AG20443 (cell line): ENCODE results near the gene TRAPPC10.

ENCODE experiments used
- DNase-seq: peaks from one replicate; pipeline ENCODE4 v3.0.0; 2012; ENCODE audit warnings: low spot score, mixed read lengths

TRAPPC10 gene

GRCh38 chr21:44038063-44038462, 26.0 kb downstream of the TRAPPC10 start:
- no peak for DNase-seq

- DNase-seq = no peak
Measured at GRCh38 chr21:44039828-44040227, 27.7 kb downstream of the TRAPPC10 start.

GRCh38 chr21:44043613-44044012, 31.5 kb downstream of the TRAPPC10 start:
- DNase-seq = no peak

- DNase-seq = no peak
Measured at GRCh38 chr21:44046734-44047133, 34.6 kb downstream of the TRAPPC10 start.

- no peak for DNase-seq
Measured at GRCh38 chr21:44047996-44048560, 36.0 kb downstream of the TRAPPC10 start.

GRCh38 chr21:44049182-44049581, 37.1 kb downstream of the TRAPPC10 start:
- DNase-seq = no peak

- DNase-seq = no peak
Measured at GRCh38 chr21:44049606-44050005, 37.5 kb downstream of the TRAPPC10 start.

GRCh38 chr21:44050276-44050675, 38.2 kb downstream of the TRAPPC10 start:
- no peak for DNase-seq

- no peak for DNase-seq
Measured at GRCh38 chr21:44051462-44051941, 39.4 kb downstream of the TRAPPC10 start.

- DNase-seq = no peak
Measured at GRCh38 chr21:44052071-44052829, 40.1 kb downstream of the TRAPPC10 start.

- DNase-seq = no peak
Measured at GRCh38 chr21:44052830-44053226, 40.7 kb downstream of the TRAPPC10 start.

- DNase-seq = no peak
Measured at GRCh38 chr21:44053567-44053966, 41.5 kb downstream of the TRAPPC10 start.

GRCh38 chr21:44054710-44055109, 42.6 kb downstream of the TRAPPC10 start:
- peak; percentile 26 for DNase-seq

- DNase-seq = no peak
Measured at GRCh38 chr21:44057055-44057454, 44.9 kb downstream of the TRAPPC10 start.

GRCh38 chr21:44057960-44058651, 46.0 kb downstream of the TRAPPC10 start:
- no peak for DNase-seq

- no peak for DNase-seq
Measured at GRCh38 chr21:44058652-44058964, 46.5 kb downstream of the TRAPPC10 start.

GRCh38 chr21:44058981-44059380, 46.9 kb downstream of the TRAPPC10 start:
- DNase-seq = no peak

GRCh38 chr21:44059710-44060109, 47.6 kb downstream of the TRAPPC10 start:
- no peak for DNase-seq

GRCh38 chr21:44062380-44062779, 50.3 kb downstream of the TRAPPC10 start:
- no peak for DNase-seq

GRCh38 chr21:44063151-44063912, 51.2 kb downstream of the TRAPPC10 start:
- no peak for DNase-seq

GRCh38 chr21:44064852-44065403, 52.8 kb downstream of the TRAPPC10 start:
- DNase-seq = no peak

GRCh38 chr21:44065428-44065827, 53.3 kb downstream of the TRAPPC10 start:
- DNase-seq = no peak
